ENCODE data around the gene BOD1L1. TPM values are rescaled to one million over a fixed set of nuclear protein-coding genes. Genes with fewer than 3 reads are reported as not detected.
A peak's percentile ranks its signal among the peaks of the same experiment; 100 is the strongest.

The BOD1L1 gene
- total RNA-seq (10 to 100 TPM; 21.7 to 24.7 (median 23.6) TPM), polyA plus RNA-seq (14.0 TPM)
- long read RNA-seq, donor 1, partial matches to known transcripts: 67 of 69 reads
- long read RNA-seq, donor 1, other reads (novel, unspliced or antisense): 2 of 69 reads
- long read RNA-seq, donor 2, partial matches to known transcripts: 7 of 10 reads
- long read RNA-seq, donor 2, other reads (novel, unspliced or antisense): 3 of 10 reads
- long read RNA-seq, donor 3, partial matches to known transcripts: 6 of 10 reads
- long read RNA-seq, donor 3, other reads (novel, unspliced or antisense): 4 of 10 reads
- long read RNA-seq, donor 4, partial matches to known transcripts: 9 of 12 reads
- long read RNA-seq, donor 4, other reads (novel, unspliced or antisense): 3 of 12 reads

DNA sequence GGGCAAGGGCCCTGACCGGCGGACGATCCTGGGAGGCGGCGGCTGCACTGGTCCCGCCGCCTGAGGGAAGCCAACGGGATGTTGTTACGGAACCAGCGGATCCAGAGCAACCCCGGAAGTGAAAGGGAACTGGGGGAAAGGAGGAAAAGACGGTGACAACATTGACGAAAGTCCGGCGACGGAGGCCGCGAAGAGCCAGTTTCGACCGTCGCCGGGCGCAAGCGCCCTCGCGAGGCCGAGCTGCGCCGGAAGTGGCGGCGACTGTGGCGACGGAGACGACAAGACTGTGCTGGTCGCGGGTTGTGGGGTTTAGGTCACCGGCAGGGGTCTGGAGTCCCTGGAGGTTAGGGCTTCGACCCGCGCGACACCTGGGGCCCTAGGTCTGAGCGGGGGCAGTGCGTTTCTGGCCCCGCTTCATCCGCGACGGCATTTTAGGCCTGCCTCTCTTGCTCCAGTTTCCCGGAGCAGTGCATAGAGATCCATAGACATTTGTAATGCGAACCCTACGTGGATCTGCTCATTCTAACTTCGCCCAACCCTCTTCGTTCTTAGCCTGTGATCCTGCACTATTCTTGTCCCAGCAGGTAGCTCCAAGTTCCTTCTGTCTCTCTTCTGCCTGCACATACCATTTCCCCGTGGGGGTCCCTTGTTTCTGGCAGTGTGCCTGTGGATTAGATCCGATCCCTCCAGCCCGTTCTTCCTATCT lies at the start of gene BOD1L1:
BOD1L1 (minus strand) TSS at position 120 of the 706 bp plus-strand sequence. CDS start 138 bp downstream, outside the sequence.
- intact Hi-C loops (cut with DNase I): no loop called here
- DNase-seq: peak; percentile 91 to 95 (median 95)
- under 1% methylated on average over 55 of the region's 55 CpGs for WGBS

GRCh38 chr4:13674971-13675370 lies 47.4 kb upstream of the BOD1L1 start:
- Histone ChIP-seq H3K27me3 (ENCODE audit: control insufficient read depth, insufficient read depth) (no peaks in the 10 kb centered on the region), H3K27ac (ENCODE audit: low read length) (no peak overlapping the region), H3K4me1 (ENCODE audit: control insufficient read depth, insufficient read depth, low read length) (no peaks in the 10 kb centered on the region), H3K9me3 (ENCODE audit: control insufficient read depth, low read length) (no peaks in the 10 kb centered on the region), H3K4me3 (ENCODE audit: low read length) (no peak overlapping the region)
- DNase-seq (no peak), ATAC-seq (no peak)
- intact Hi-C loops (cut with DNase I): no loop called here
- WGBS: 91% methylated on average over 1 of the region's 1 CpG

More for the DNA sequence above, at the start of gene BOD1L1:
- ATAC-seq: peak; percentile 96 to 98
- Histone ChIP-seq H3K9me3 (ENCODE audit: control insufficient read depth, low read length) (no peaks in the 10 kb centered on the region), H3K27me3 (ENCODE audit: control insufficient read depth, insufficient read depth) (no peaks in the 10 kb centered on the region), H3K27ac (ENCODE audit: low read length) (peak within 1 kb of the TSS; percentile 99), H3K4me1 (ENCODE audit: control insufficient read depth, insufficient read depth, low read length) (peaks cover 3% of the 10 kb centered on the region), H3K4me3 (ENCODE audit: low read length) (peak within 1 kb of the TSS; percentile 91)

- Histone ChIP-seq H3K9me3 (ENCODE audit: control insufficient read depth, low read length) (no peaks in the 10 kb centered on the region), H3K4me1 (ENCODE audit: control insufficient read depth, insufficient read depth, low read length) (no peaks in the 10 kb centered on the region), H3K4me3 (ENCODE audit: low read length) (no peak overlapping the region), H3K27ac (ENCODE audit: low read length) (no peak overlapping the region), H3K27me3 (ENCODE audit: control insufficient read depth, insufficient read depth) (no peaks in the 10 kb centered on the region)
- no peak for DNase-seq
- intact Hi-C loops (cut with DNase I): no loop called here
- ATAC-seq: no peak
Observed at GRCh38 chr4:13673167-13673566, 45.6 kb upstream of the BOD1L1 start.

- no peak overlapping the region for H3K27ac ChIP-seq (ENCODE audit: low read length)
- H3K9me3 ChIP-seq (ENCODE audit: control insufficient read depth, low read length): no peaks in the 10 kb centered on the region
- DNase-seq (no peak), ATAC-seq (peak; percentile 69 to 80)
- no peak overlapping the region for H3K4me3 ChIP-seq (ENCODE audit: low read length)
- no peaks in the 10 kb centered on the region for H3K27me3 ChIP-seq (ENCODE audit: control insufficient read depth, insufficient read depth)
- no peaks in the 10 kb centered on the region for H3K4me1 ChIP-seq (ENCODE audit: control insufficient read depth, insufficient read depth, low read length)
- intact Hi-C loops (cut with DNase I): no loop called here
- WGBS: 62% methylated on average over 4 of the region's 4 CpGs
Observed at GRCh38 chr4:13670456-13671160, 43.1 kb upstream of the BOD1L1 start.

DNA sequence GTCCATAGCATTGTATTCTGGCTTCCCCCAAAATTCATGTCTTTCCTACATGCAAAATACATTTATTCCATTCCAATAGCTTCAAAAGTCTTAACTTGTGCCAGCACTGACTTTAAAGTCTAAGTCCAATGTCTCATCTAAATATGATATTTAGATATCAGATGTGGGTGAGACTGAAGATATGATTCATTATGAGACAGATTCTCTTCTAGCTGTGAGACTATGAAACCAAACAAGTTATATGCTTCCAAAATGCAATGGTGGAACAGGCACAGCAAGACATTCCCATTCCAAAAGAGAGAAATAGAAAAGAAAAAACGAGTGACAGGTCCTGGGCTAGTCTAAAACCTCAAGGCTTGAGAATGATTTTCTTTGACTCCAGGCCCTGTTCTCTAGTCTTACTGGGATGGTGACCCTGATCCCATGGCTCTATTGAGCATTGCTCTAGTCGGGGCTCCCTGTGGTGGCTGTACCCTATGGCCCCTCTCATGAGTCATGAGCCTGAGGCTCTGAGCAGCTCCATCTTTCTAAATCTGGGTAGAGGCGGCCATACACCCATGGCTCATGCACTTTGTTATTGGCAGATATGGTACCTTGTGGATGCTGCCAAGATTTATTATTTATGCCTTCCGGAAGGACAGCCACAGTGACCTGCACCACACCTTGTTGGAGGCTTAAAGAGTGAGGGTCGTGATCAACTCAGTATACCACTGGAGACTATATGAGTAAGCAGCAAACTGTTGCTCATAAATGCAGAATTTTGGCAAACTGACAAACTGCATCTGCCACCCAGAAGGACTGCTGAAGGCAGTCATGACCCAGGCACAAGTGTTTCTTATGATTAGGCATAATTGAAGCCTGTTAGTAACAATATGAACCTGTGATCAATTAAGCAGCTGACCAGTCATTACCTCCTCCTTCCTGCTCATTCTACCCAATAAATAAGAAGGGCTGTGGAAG lies 38.5 kb upstream of the BOD1L1 start:
- Histone ChIP-seq H3K9me3 (ENCODE audit: control insufficient read depth, low read length) (no peaks in the 10 kb centered on the region), H3K4me3 (ENCODE audit: low read length) (no peak overlapping the region), H3K4me1 (ENCODE audit: control insufficient read depth, insufficient read depth, low read length) (no peaks in the 10 kb centered on the region), H3K27ac (ENCODE audit: low read length) (no peak overlapping the region), H3K27me3 (ENCODE audit: control insufficient read depth, insufficient read depth) (no peaks in the 10 kb centered on the region)
- WGBS: 70% methylated on average over 5 of the region's 5 CpGs
- intact Hi-C loops (cut with DNase I): loop anchor here in 1 of 4 donors (5.0 kb wide), 1 partner anchor 106 kb away; no protein-coding TSS in a partner anchor
- DNase-seq (no peak), ATAC-seq (no peak)

- intact Hi-C loops (cut with DNase I): loop anchor here in 3 of 4 donors (10.0 kb wide), 2 partner anchors 175 to 205 kb away; no protein-coding TSS in a partner anchor
- 55% methylated on average over 6 of the region's 6 CpGs for WGBS
- Histone ChIP-seq H3K27ac (ENCODE audit: low read length) (no peak overlapping the region), H3K9me3 (ENCODE audit: control insufficient read depth, low read length) (no peaks in the 10 kb centered on the region), H3K4me3 (ENCODE audit: low read length) (no peak overlapping the region), H3K4me1 (ENCODE audit: control insufficient read depth, insufficient read depth, low read length) (peaks cover 1% of the 10 kb centered on the region), H3K27me3 (ENCODE audit: control insufficient read depth, insufficient read depth) (no peaks in the 10 kb centered on the region)
- ATAC-seq (no peak), DNase-seq (no peak)
Observed at GRCh38 chr4:13659341-13660070, 32.0 kb upstream of the BOD1L1 start.

DNA sequence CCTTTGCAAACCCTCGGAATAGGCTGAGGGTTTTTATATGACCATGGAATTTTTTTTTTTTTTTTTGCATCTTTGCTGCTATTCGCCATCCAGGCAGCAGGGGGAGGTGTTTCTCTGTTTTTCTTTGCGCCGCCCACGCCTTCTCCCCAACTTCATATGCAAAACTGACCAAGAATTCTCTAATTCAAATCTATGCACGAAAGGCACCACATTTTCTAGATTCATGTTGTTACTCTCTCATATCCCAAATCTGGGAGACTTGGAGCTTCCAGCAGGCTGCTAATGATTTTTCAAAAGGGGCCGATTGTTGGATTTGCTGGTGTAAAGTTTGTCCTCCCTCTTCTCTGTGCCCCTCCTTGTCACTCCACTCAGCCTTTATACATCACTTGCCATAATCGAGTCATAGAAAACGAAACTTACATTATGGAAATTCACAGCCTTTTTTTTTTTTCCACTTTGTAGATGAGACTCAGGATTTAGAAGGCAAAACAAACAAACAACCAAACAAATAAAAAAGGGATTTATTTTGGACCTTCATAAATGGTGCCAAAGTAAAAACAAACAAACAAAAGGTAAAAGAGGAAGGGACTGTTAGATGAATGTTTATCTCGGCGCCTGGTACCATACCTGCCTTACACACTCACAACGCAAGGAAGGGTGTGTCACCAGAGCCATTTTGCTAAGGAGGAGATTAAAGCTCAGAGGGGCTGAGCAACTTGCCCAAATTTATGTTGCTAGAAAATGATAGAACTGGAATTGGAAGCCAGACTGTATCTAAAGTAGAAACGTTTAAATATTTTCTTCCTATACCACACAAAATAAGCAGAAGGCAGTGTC lies 29.3 kb upstream of the BOD1L1 start:
- 14% methylated on average over 13 of the region's 13 CpGs for WGBS
- peak in 1 of 2 donors; percentile 10 for ATAC-seq
- no peaks in the 10 kb centered on the region for H3K9me3 ChIP-seq (ENCODE audit: control insufficient read depth, low read length)
- peaks cover 3% of the 10 kb centered on the region for H3K4me1 ChIP-seq (ENCODE audit: control insufficient read depth, insufficient read depth, low read length)
- intact Hi-C loops (cut with DNase I): loop anchor here in 3 of 4 donors (10.0 kb wide), 2 partner anchors 178 to 208 kb away; no protein-coding TSS in a partner anchor
- DNase-seq: peak; percentile 45 to 80 (median 58)
- H3K27ac ChIP-seq (ENCODE audit: low read length): no peak overlapping the region
- no peaks in the 10 kb centered on the region for H3K27me3 ChIP-seq (ENCODE audit: control insufficient read depth, insufficient read depth)
- H3K4me3 ChIP-seq (ENCODE audit: low read length): peak overlapping the region; percentile 43

GRCh38 chr4:13654162-13654797 lies 26.8 kb upstream of the BOD1L1 start:
- Histone ChIP-seq H3K27me3 (ENCODE audit: control insufficient read depth, insufficient read depth) (no peaks in the 10 kb centered on the region), H3K27ac (ENCODE audit: low read length) (no peak overlapping the region), H3K4me1 (ENCODE audit: control insufficient read depth, insufficient read depth, low read length) (peaks cover 3% of the 10 kb centered on the region), H3K4me3 (ENCODE audit: low read length) (peak overlapping the region; percentile 30), H3K9me3 (ENCODE audit: control insufficient read depth, low read length) (no peaks in the 10 kb centered on the region)
- DNase-seq (peak; percentile 77 to 93 (median 92)), ATAC-seq (peak; percentile 94 to 96)
- intact Hi-C loops (cut with DNase I): loop anchor here in 3 of 4 donors (10.0 kb wide), 2 partner anchors 181 to 211 kb away; no protein-coding TSS in a partner anchor
- WGBS: 2% methylated on average over 31 of the region's 31 CpGs

GRCh38 chr4:13653766-13654161 lies 26.2 kb upstream of the BOD1L1 start:
- Histone ChIP-seq H3K4me1 (ENCODE audit: control insufficient read depth, insufficient read depth, low read length) (peaks cover 3% of the 10 kb centered on the region), H3K27me3 (ENCODE audit: control insufficient read depth, insufficient read depth) (no peaks in the 10 kb centered on the region), H3K27ac (ENCODE audit: low read length) (no peak overlapping the region), H3K9me3 (ENCODE audit: control insufficient read depth, low read length) (no peaks in the 10 kb centered on the region), H3K4me3 (ENCODE audit: low read length) (no peak overlapping the region)
- no peak for ATAC-seq
- intact Hi-C loops (cut with DNase I): loop anchor here in 3 of 4 donors (10.0 kb wide), 2 partner anchors 181 to 211 kb away; no protein-coding TSS in a partner anchor
- 57% methylated on average over 3 of the region's 3 CpGs for WGBS
- DNase-seq: no peak

All from right cardiac atrium (tissue), 5 donors.